ENCODE measurements around the gene SIRT2.

DNA sequence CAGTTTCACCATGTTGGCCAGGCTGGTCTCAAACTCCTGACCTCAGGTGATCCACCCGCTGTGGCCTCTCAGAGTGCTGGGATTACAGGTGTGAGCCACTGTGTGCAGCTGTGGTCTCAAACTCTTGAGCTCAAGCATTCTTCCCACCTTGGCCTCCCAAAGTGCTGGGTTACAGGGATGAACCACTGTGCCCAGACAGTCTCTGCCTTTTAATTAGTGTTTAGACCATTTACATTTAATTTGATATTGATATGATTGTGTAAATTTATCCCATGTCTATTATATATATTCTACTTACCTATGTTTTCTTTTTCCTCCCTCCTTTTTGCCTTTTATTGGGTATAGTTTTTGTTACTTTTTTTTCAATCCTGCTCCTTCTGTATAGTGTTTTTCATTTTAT lies 2.3 kb upstream of the SIRT2 start:
- TF ChIP-seq CTCF (IDR thresholded peaks at IDR 0.05; ENCODE audit: low read depth, low read length), result no peak
- no peak for TF ChIP-seq POLR2A (IDR thresholded peaks at IDR 0.05; ENCODE audit: extremely low read depth, insufficient read length)

Data from NB4 (cell line).